Measurements from ENCODE around the gene CD160.
"Not testable (repeated sequence)": the region's sequence is repeated elsewhere in the genome, so short reads cannot be mapped to it uniquely, and the experiment has no call there.

CD160 gene

GRCh38 chr1:145758575-145758974 lies 39.3 kb downstream of the CD160 start:
- DNase-seq (ENCODE audit: low spot score), result no peak

- no peak for DNase-seq (ENCODE audit: low spot score)
Measured at GRCh38 chr1:145759721-145760120, 40.4 kb downstream of the CD160 start.

GRCh38 chr1:145760395-145760949 lies 41.2 kb downstream of the CD160 start:
- DNase-seq (ENCODE audit: low spot score), result not testable (repeated sequence)

GRCh38 chr1:145761498-145761897 lies 42.2 kb downstream of the CD160 start:
- not testable (repeated sequence) for DNase-seq (ENCODE audit: low spot score)

GRCh38 chr1:145762001-145762400 lies 42.7 kb downstream of the CD160 start:
- not testable (repeated sequence) for DNase-seq (ENCODE audit: low spot score)

- not testable (repeated sequence) for DNase-seq (ENCODE audit: low spot score)
Measured at GRCh38 chr1:145764231-145764940, 45.1 kb downstream of the CD160 start.

GRCh38 chr1:145765127-145765526 lies 45.8 kb downstream of the CD160 start:
- DNase-seq (ENCODE audit: low spot score), result not testable (repeated sequence)

GRCh38 chr1:145765585-145766360 lies 46.5 kb downstream of the CD160 start:
- DNase-seq (ENCODE audit: low spot score), result peak; percentile 17

GRCh38 chr1:145766926-145767325 lies 47.6 kb downstream of the CD160 start:
- not testable (repeated sequence) for DNase-seq (ENCODE audit: low spot score)

GRCh38 chr1:145768004-145768403 lies 48.7 kb downstream of the CD160 start:
- not testable (repeated sequence) for DNase-seq (ENCODE audit: low spot score)

- DNase-seq (ENCODE audit: low spot score), result no peak
Measured at GRCh38 chr1:145771056-145771455, 51.8 kb downstream of the CD160 start.

- no peak for DNase-seq (ENCODE audit: low spot score)
Measured at GRCh38 chr1:145773423-145773822, 54.1 kb downstream of the CD160 start.

- DNase-seq (ENCODE audit: low spot score), result no peak
Measured at GRCh38 chr1:145777357-145778145, 58.3 kb downstream of the CD160 start.

GRCh38 chr1:145778146-145778540 lies 58.8 kb downstream of the CD160 start:
- DNase-seq (ENCODE audit: low spot score), result no peak

GRCh38 chr1:145782272-145783099 lies 63.2 kb downstream of the CD160 start:
- DNase-seq (ENCODE audit: low spot score), result no peak

- no peak for DNase-seq (ENCODE audit: low spot score)
Measured at GRCh38 chr1:145784409-145784808, 65.1 kb downstream of the CD160 start.

GRCh38 chr1:145785547-145785946 lies 66.2 kb downstream of the CD160 start:
- no peak for DNase-seq (ENCODE audit: low spot score)

GRCh38 chr1:145786271-145786670 lies 67.0 kb downstream of the CD160 start:
- no peak for DNase-seq (ENCODE audit: low spot score)

GRCh38 chr1:145788580-145788979 lies 69.3 kb downstream of the CD160 start:
- no peak for DNase-seq (ENCODE audit: low spot score)
